ENCODE measurements around the gene GRB10.

DNA sequence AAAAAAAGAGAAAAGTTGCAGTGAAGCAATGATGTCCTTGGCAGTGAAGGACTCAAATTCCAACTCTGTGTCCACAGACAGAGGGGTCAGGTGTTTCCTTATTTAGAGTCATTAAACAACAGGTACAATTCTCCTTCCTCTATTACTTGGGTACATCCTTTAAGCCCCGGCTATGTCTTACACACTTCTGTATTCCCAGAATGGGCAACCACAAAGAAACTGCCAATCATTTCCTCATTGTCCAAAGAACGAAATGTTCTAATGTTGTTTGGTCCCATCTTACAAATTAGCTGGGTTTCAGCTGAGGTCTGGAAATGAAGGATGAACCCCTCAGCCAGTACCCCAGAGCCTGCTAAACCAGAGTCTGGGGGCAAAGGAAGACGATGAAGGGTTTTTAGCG, 59.5 kb downstream of the GRB10 start:
- no peak for TF ChIP-seq ZNF70 (CRISPR knock-in tag; IDR thresholded peaks at IDR 0.05)
- TF ChIP-seq ZFP3 (CRISPR knock-in tag; IDR thresholded peaks at IDR 0.05): no peak
- TF ChIP-seq RARB (CRISPR knock-in tag; IDR thresholded peaks at IDR 0.05): no peak
- no peak for TF ChIP-seq PPARA (CRISPR knock-in tag; IDR thresholded peaks at IDR 0.05; ENCODE audit: borderline replicate concordance)
- no peak for TF ChIP-seq ZC3H10 (CRISPR knock-in tag; IDR thresholded peaks at IDR 0.05)
